GM19035 (cell line): ENCODE data around the gene TMBIM6.
"Not testable (repeated sequence)": the region's sequence is repeated elsewhere in the genome, so short reads cannot be mapped to it uniquely, and the experiment has no call there.

Experiments
- ATAC-seq: cut with Tn5 transposase; IDR thresholded peaks from one replicate; pipeline ENCODE4 v1.9.1; 2021; ENCODE audit not compliant: unreplicated experiment

Gene TMBIM6

GRCh38 chr12:49776413-49776812, 35.1 kb downstream of the TMBIM6 start:
- peak; percentile 67 for ATAC-seq

GRCh38 chr12:49776858-49777257, 35.5 kb downstream of the TMBIM6 start:
- no peak for ATAC-seq

- ATAC-seq = no peak
Measured at GRCh38 chr12:49777341-49777740, 36.0 kb downstream of the TMBIM6 start.

GRCh38 chr12:49777800-49778748, 36.7 kb downstream of the TMBIM6 start:
- no peak for ATAC-seq

- no peak for ATAC-seq
Measured at GRCh38 chr12:49779581-49779980, 38.2 kb downstream of the TMBIM6 start.

GRCh38 chr12:49780914-49781313, 39.6 kb downstream of the TMBIM6 start:
- ATAC-seq = not testable (repeated sequence)

- ATAC-seq = no peak
Measured at GRCh38 chr12:49783917-49784676, 42.7 kb downstream of the TMBIM6 start.

- no peak for ATAC-seq
Measured at GRCh38 chr12:49784756-49785409, 43.5 kb downstream of the TMBIM6 start.

- ATAC-seq = no peak
Measured at GRCh38 chr12:49787672-49788071, 46.3 kb downstream of the TMBIM6 start.

GRCh38 chr12:49789992-49790391, 48.6 kb downstream of the TMBIM6 start:
- ATAC-seq = no peak

- no peak for ATAC-seq
Measured at GRCh38 chr12:49790741-49791555, 49.6 kb downstream of the TMBIM6 start.

GRCh38 chr12:49791700-49792099, 50.3 kb downstream of the TMBIM6 start:
- ATAC-seq = no peak

- ATAC-seq = no peak
Measured at GRCh38 chr12:49792181-49792970, 51.0 kb downstream of the TMBIM6 start.

GRCh38 chr12:49792976-49793580, 51.7 kb downstream of the TMBIM6 start:
- no peak for ATAC-seq

GRCh38 chr12:49793620-49794019, 52.3 kb downstream of the TMBIM6 start:
- ATAC-seq = no peak

- ATAC-seq = no peak
Measured at GRCh38 chr12:49794021-49794420, 52.7 kb downstream of the TMBIM6 start.

- no peak for ATAC-seq
Measured at GRCh38 chr12:49794811-49795653, 53.7 kb downstream of the TMBIM6 start.

GRCh38 chr12:49795654-49796105, 54.3 kb downstream of the TMBIM6 start:
- ATAC-seq = no peak
